Trophoblast cell (in vitro differentiated cells and primary cell): Measurements from ENCODE around the gene DDX20.
"Not testable (repeated sequence)": the region's sequence is repeated elsewhere in the genome, so short reads cannot be mapped to it uniquely, and the experiment has no call there.

Source experiments
- DNase-seq, 2 donors: peaks; one replicate each; pipeline ENCODE4 v3.0.0-alpha.2; 2016
- H2AFZ ChIP-seq: 2 replicates; pipeline ENCODE4 v1.6.1; 2013; ENCODE audit warnings: low read length, moderate library complexity, mild to moderate bottlenecking; ENCODE audit not compliant: insufficient read depth, poor library complexity
- H2AK5ac ChIP-seq: 2 replicates; pipeline ENCODE4 v1.6.1; 2013; ENCODE audit warnings: mild to moderate bottlenecking, low read length
- H2BK120ac ChIP-seq: 2 replicates; pipeline ENCODE4 v1.6.1; 2013; ENCODE audit warnings: low read length, mild to moderate bottlenecking, moderate library complexity; ENCODE audit not compliant: insufficient read depth, poor library complexity
- H2BK12ac ChIP-seq: 2 replicates; pipeline ENCODE4 v1.6.1; 2013; ENCODE audit warnings: mild to moderate bottlenecking, low read length, moderate library complexity
- H2BK5ac ChIP-seq: 2 replicates; pipeline ENCODE4 v1.6.1; 2013; ENCODE audit warnings: low read length, low read depth, moderate library complexity, mild to moderate bottlenecking; ENCODE audit not compliant: poor library complexity
- H3K14ac ChIP-seq: 2 replicates; pipeline ENCODE4 v1.6.1; 2013; ENCODE audit warnings: mild to moderate bottlenecking, low read length
- H3K18ac ChIP-seq: 2 replicates; pipeline ENCODE4 v1.6.1; 2013; ENCODE audit warnings: mild to moderate bottlenecking, low read length
- H3K23ac ChIP-seq: 2 replicates; pipeline ENCODE4 v1.6.1; 2013; ENCODE audit warnings: low read length
- H3K27ac ChIP-seq: 2 replicates; pipeline ENCODE4 v1.5.1; 2013; ENCODE audit warnings: low read depth, mild to moderate bottlenecking, inconsistent platforms, low read length, moderate library complexity
- H3K27me3 ChIP-seq: 2 replicates; pipeline ENCODE4 v1.6.1; 2013; ENCODE audit warnings: inconsistent platforms, mild to moderate bottlenecking, low read length, moderate library complexity; ENCODE audit not compliant: insufficient read depth
- H3K36me3 ChIP-seq, 2 experiments: 1 replicate in 1 of 2; 2 replicates in 1 of 2; pipeline ENCODE4 v1.6.1; 2013; ENCODE audit warnings: low read length in 2 of 2, mild to moderate bottlenecking in 2 of 2, moderate library complexity in 1 of 2; ENCODE audit not compliant: insufficient read depth in 2 of 2, control insufficient read depth in 1 of 2
- H3K4ac ChIP-seq: 2 replicates; pipeline ENCODE4 v1.6.1; 2013; ENCODE audit warnings: low read depth, mild to moderate bottlenecking, low read length, moderate library complexity
- H3K4me1 ChIP-seq, 2 experiments: 1 replicate in 1 of 2; 2 replicates in 1 of 2; pipeline ENCODE4 v1.6.1; 2013; ENCODE audit warnings: low read length in 2 of 2, mild to moderate bottlenecking in 2 of 2, moderate library complexity in 1 of 2; ENCODE audit not compliant: insufficient read depth in 2 of 2, control insufficient read depth in 1 of 2
- H3K4me2 ChIP-seq: 2 replicates; pipeline ENCODE4 v1.6.1; 2013; ENCODE audit warnings: inconsistent platforms, mild to moderate bottlenecking, low read length, moderate library complexity
- H3K4me3 ChIP-seq: 2 replicates; pipeline ENCODE4 v1.5.1; 2013; ENCODE audit warnings: mild to moderate bottlenecking, low read depth, low read length, inconsistent platforms
- H3K79me1 ChIP-seq: one replicate; pipeline ENCODE4 v1.6.1; 2013; ENCODE audit warnings: low read length
- H3K79me2 ChIP-seq: 2 replicates; pipeline ENCODE4 v1.6.1; 2013; ENCODE audit warnings: low read length, mild to moderate bottlenecking; ENCODE audit not compliant: control insufficient read depth, insufficient read depth, poor library complexity
- H3K9ac ChIP-seq: 2 replicates; pipeline ENCODE4 v1.6.1; 2013; ENCODE audit warnings: mild to moderate bottlenecking, low read length
- H3K9me3 ChIP-seq: 2 replicates; pipeline ENCODE4 v1.6.1; 2013; ENCODE audit warnings: low read depth, mild to moderate bottlenecking, control low read depth, inconsistent platforms, low read length; ENCODE audit not compliant: insufficient read depth
- H4K12ac ChIP-seq: 2 replicates; pipeline ENCODE4 v1.6.1; 2013; ENCODE audit warnings: low read depth, mild to moderate bottlenecking, low read length, moderate library complexity
- H4K8ac ChIP-seq: 2 replicates; pipeline ENCODE4 v1.6.1; 2013; ENCODE audit warnings: low read depth, mild to moderate bottlenecking, low read length, moderate library complexity
- H4K91ac ChIP-seq: one replicate; pipeline ENCODE4 v1.6.1; 2013; ENCODE audit warnings: low read depth, mild to moderate bottlenecking, low read length, moderate library complexity
- WGBS: extraction: QIAGEN DNeasy Blood & Tissue Kit; methylation state at CpG from one replicate; pipeline ENCODE4 v1.1.7; 2013; ENCODE audit warnings: missing lambda C conversion rate; ENCODE audit not compliant: insufficient read length, insufficient coverage; ENCODE audit errors: extremely low coverage; 5-methylcytosine and 5-hydroxymethylcytosine counted together

DDX20 gene

DNA sequence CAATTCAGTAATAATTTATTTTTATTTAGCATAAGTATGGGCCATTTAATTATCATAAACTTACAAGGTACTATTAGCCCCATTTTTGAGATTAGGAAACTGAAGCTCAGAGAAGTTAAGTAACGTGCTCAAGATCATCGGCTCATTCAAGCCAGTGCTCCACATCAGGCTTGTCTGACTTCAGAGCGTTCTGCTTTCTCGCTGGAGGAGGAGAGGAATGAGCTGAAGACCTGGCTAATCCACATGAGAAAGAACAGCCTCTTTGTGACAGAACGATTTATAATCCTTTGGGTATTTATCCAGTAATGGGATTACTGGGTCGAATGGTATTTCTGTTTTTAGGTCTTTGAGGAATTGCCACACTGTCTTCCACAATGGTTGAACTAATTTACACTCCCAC, 39.7 kb downstream of the DDX20 start:
- Histone ChIP-seq H3K4me2 (no peak overlapping the region), H2AK5ac (no peak overlapping the region), H3K9me3 (peaks cover 2% of the 10 kb centered on the region), H2BK5ac (no peak overlapping the region), H3K9ac (no peak overlapping the region), H2AFZ (no peak overlapping the region), H3K4me3 (no peak overlapping the region), H4K12ac (no peak overlapping the region), H3K36me3 (no peaks in the 10 kb centered on the region), H4K8ac (no peak overlapping the region), H2BK12ac (no peak overlapping the region), H3K4ac (no peak overlapping the region), H3K79me1 (no peaks in the 10 kb centered on the region), H3K23ac (no peak overlapping the region), H3K4me1 (no peaks in the 10 kb centered on the region), H3K79me2 (no peaks in the 10 kb centered on the region), H3K27ac (no peak overlapping the region), H3K27me3 (no peaks in the 10 kb centered on the region), H4K91ac (no peak overlapping the region), H3K18ac (no peak overlapping the region), H2BK120ac (no peak overlapping the region), H3K14ac (no peak overlapping the region)
- DNase-seq = no peak
- WGBS = no CpG with 5 or more reads among the region's 6 CpGs

DNA sequence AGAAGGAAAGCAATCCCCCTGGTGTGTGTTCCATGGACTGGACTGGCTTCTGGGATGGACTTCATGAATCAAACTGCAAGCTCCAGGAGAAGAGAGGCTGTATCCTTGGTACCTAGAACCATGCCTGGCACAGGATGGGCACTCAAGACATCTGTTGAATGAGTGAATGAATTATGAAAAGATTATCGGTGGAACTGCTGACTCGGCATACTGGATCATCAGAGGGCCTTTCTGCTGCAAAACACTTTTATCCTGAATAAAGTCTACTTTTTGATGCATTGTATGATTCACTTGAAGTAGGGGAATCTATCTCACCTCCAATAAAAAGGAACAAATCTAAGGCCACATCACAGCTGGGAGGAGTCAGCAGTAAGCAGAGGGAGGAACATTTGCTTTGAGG, 42.9 kb downstream of the DDX20 start:
- no peak for DNase-seq
- Histone ChIP-seq H4K12ac (no peak overlapping the region), H3K79me1 (no peaks in the 10 kb centered on the region)

DNA sequence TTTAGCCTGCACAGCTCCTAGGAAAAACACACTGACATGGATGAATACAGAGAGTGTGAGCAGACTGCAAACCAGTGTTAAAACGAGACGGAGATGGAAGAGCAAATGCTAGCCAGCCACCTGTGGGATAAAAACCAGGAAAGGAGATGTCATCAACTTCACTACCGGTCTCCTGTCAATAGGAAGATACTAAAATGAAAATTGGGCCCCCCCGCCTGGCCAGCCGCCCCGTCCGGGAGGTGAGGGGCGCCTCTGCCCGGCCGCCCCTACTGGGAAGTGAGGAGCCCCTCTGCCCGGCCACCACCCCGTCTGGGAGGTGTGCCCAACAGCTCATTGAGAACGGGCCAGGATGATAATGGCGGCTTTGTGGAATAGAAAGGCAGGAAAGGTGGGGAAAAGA, 44.0 kb downstream of the DDX20 start:
- H4K8ac ChIP-seq = not testable (repeated sequence)

More for the DNA sequence above, 42.9 kb downstream of the DDX20 start:
- Histone ChIP-seq H3K9me3 (peaks cover 5% of the 10 kb centered on the region), H3K79me2 (no peaks in the 10 kb centered on the region), H4K91ac (no peak overlapping the region), H4K8ac (no peak overlapping the region), H3K18ac (no peak overlapping the region), H3K23ac (no peak overlapping the region), H2AK5ac (no peak overlapping the region), H3K9ac (no peak overlapping the region), H3K4me3 (no peak overlapping the region), H3K14ac (no peak overlapping the region), H3K4ac (no peak overlapping the region), H2BK120ac (no peak overlapping the region), H3K27me3 (no peaks in the 10 kb centered on the region), H3K36me3 (no peaks in the 10 kb centered on the region), H3K27ac (no peak overlapping the region), H2BK5ac (no peak overlapping the region), H2BK12ac (no peak overlapping the region), H3K4me1 (no peaks in the 10 kb centered on the region), H3K4me2 (no peak overlapping the region), H2AFZ (no peak overlapping the region)
- no CpG with 5 or more reads among the region's 2 CpGs for WGBS

DNA sequence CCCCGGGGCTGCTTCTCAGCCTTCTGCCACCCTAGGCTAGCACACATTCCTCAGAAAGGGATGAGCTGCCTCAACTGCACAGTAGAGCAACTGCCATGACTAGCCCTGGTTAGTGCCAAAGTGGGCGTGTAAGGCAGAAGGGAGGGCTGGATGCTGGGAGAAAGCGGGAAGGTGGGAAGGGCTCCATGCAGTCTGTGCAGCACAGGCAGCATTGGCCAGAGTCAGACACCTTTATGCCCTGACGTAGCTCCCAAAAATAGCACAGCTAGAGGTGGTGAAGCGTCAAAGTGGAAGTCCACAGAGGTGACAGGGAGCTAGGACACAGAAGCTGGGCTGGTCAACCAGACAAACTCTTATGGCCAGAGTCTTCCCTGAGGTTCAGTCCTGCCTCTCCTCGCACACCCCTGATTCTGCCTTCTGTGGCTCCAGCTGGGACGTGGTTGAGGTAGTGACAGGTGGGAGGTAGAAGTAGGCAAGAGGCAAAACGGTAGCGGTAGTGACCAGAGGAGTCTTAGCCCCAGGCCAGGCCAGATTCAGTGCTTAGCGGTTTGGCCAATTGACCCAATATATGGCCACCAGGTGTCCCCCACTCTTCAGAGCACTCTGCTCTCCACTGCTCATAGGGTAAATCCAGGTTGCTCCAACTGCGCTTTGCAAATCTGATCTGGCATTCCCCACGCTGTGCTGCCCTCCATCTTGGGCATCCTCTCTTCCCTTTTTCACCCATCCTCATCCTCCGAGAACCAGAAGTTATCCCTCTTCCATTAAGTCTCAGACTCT, 45.6 kb downstream of the DDX20 start:
- no peak overlapping the region for H2AK5ac ChIP-seq
- H3K9me3 ChIP-seq = peaks cover 5% of the 10 kb centered on the region
- no peak for DNase-seq
- H3K27me3 ChIP-seq = no peaks in the 10 kb centered on the region
- H2BK5ac ChIP-seq = no peak overlapping the region
- H2BK12ac ChIP-seq = no peak overlapping the region
- H3K14ac ChIP-seq = no peak overlapping the region
- no peak overlapping the region for H4K12ac ChIP-seq
- no peaks in the 10 kb centered on the region for H3K4me1 ChIP-seq
- H3K36me3 ChIP-seq = no peaks in the 10 kb centered on the region
- H3K4me3 ChIP-seq = no peak overlapping the region
- no peak overlapping the region for H2BK120ac ChIP-seq
- H3K4me2 ChIP-seq = no peak overlapping the region
- no peak overlapping the region for H4K91ac ChIP-seq
- H3K23ac ChIP-seq = no peak overlapping the region
- H4K8ac ChIP-seq = no peak overlapping the region
- no peak overlapping the region for H3K27ac ChIP-seq
- no CpG with 5 or more reads among the region's 13 CpGs for WGBS
- H3K18ac ChIP-seq = no peak overlapping the region
- no peak overlapping the region for H3K4ac ChIP-seq
- H3K79me2 ChIP-seq = no peaks in the 10 kb centered on the region
- no peak overlapping the region for H2AFZ ChIP-seq
- H3K9ac ChIP-seq = no peak overlapping the region
- H3K79me1 ChIP-seq = no peaks in the 10 kb centered on the region

More for the DNA sequence above, 44.0 kb downstream of the DDX20 start:
- H2BK120ac ChIP-seq, H2BK12ac ChIP-seq, DNase-seq, H3K27me3 ChIP-seq, H3K27ac ChIP-seq, H4K91ac ChIP-seq, H3K14ac ChIP-seq, H4K12ac ChIP-seq, H2BK5ac ChIP-seq, H3K9ac ChIP-seq, H3K4me3 ChIP-seq, H3K79me2 ChIP-seq, H2AFZ ChIP-seq, H3K4me2 ChIP-seq, H3K9me3 ChIP-seq, H3K4ac ChIP-seq, H2AK5ac ChIP-seq, H3K18ac ChIP-seq, H3K23ac ChIP-seq, H3K4me1 ChIP-seq, H3K36me3 ChIP-seq, H3K79me1 ChIP-seq: not testable (repeated sequence)
- WGBS = no CpG with 5 or more reads among the region's 14 CpGs
